ENCODE data around the gene NCS1. TPM values are rescaled to one million over a fixed set of nuclear protein-coding genes. Genes with fewer than 3 reads are reported as not detected.

The NCS1 gene
- total and polyA plus RNA-seq, 5 donors from 2014 or later = 0.22 TPM; not detected in 4

GRCh38 chr9:130191749-130192120, 19.5 kb downstream of the NCS1 start:
- Histone ChIP-seq H3K9me3 (ENCODE audit: control insufficient read depth in 2 of 2, low read length in 2 of 2) (no peaks in the 10 kb centered on the region), H3K4me1 (ENCODE audit: control insufficient read depth, insufficient read depth, low read length, poor library complexity, severe bottlenecking) (no peaks in the 10 kb centered on the region), H3K4me3 (ENCODE audit: low read depth, low read length) (no peak overlapping the region), H3K36me3 (ENCODE audit: control insufficient read depth, insufficient read depth, low read length) (no peaks in the 10 kb centered on the region), H3K27me3 (ENCODE audit: control insufficient read depth, insufficient read depth, low read length) (no peaks in the 10 kb centered on the region), H3K27ac (ENCODE audit: insufficient read depth, low read length, poor library complexity, severe bottlenecking) (no peak overlapping the region)
- ATAC-seq (ENCODE audit: low read depth in 2 of 2) = no peak
- no peaks in the 10 kb centered on the region for H3K27me3 Mint-ChIP-seq
- H3K4me3 Mint-ChIP-seq = no peak overlapping the region
- no peaks in the 10 kb centered on the region for H3K9me3 Mint-ChIP-seq
- no peaks in the 10 kb centered on the region for H3K4me1 Mint-ChIP-seq
- H3K27ac Mint-ChIP-seq = no peak overlapping the region
- DNase-seq = no peak
- no peaks in the 10 kb centered on the region for H3K36me3 Mint-ChIP-seq

- no peaks in the 10 kb centered on the region for H3K36me3 ChIP-seq (ENCODE audit: control insufficient read depth, insufficient read depth, low read length)
- H3K27me3 Mint-ChIP-seq = no peaks in the 10 kb centered on the region
- no peak for ATAC-seq (ENCODE audit: low read depth in 2 of 2)
- peaks cover 0 to 2% (median 0%) of the 10 kb centered on the region in 4 donors for H3K4me1 Mint-ChIP-seq
- no peaks in the 10 kb centered on the region for H3K4me1 ChIP-seq (ENCODE audit: control insufficient read depth, insufficient read depth, low read length, poor library complexity, severe bottlenecking)
- no peaks in the 10 kb centered on the region for H3K9me3 Mint-ChIP-seq
- H3K4me3 Mint-ChIP-seq = no peak overlapping the region
- no peaks in the 10 kb centered on the region for H3K36me3 Mint-ChIP-seq
- no peak overlapping the region for H3K4me3 ChIP-seq (ENCODE audit: low read depth, low read length)
- H3K9me3 ChIP-seq (ENCODE audit: control insufficient read depth in 2 of 2, low read length in 2 of 2) = no peaks in the 10 kb centered on the region
- H3K27me3 ChIP-seq (ENCODE audit: control insufficient read depth, insufficient read depth, low read length) = no peaks in the 10 kb centered on the region
- no peak overlapping the region for H3K27ac Mint-ChIP-seq
- no peak for DNase-seq
- H3K27ac ChIP-seq (ENCODE audit: insufficient read depth, low read length, poor library complexity, severe bottlenecking) = no peak overlapping the region
These were observed 20.3 kb downstream of the NCS1 start for GRCh38 chr9:130192382-130192999.

- DNase-seq = no peak
- no peak overlapping the region for H3K4me3 Mint-ChIP-seq
These were observed 20.9 kb downstream of the NCS1 start for GRCh38 chr9:130193103-130193502.

GRCh38 chr9:130193531-130194377, 21.6 kb downstream of the NCS1 start:
- no peaks in the 10 kb centered on the region for H3K27me3 Mint-ChIP-seq
- peaks cover 0 to 2% (median 0%) of the 10 kb centered on the region in 4 donors for H3K4me1 Mint-ChIP-seq
- no peaks in the 10 kb centered on the region for H3K36me3 Mint-ChIP-seq
- H3K27me3 ChIP-seq (ENCODE audit: control insufficient read depth, insufficient read depth, low read length) = no peaks in the 10 kb centered on the region
- H3K9me3 Mint-ChIP-seq = no peaks in the 10 kb centered on the region
- no peak overlapping the region for H3K4me3 Mint-ChIP-seq
- H3K4me1 ChIP-seq (ENCODE audit: control insufficient read depth, insufficient read depth, low read length, poor library complexity, severe bottlenecking) = no peaks in the 10 kb centered on the region
- no peak overlapping the region for H3K27ac Mint-ChIP-seq
- H3K9me3 ChIP-seq (ENCODE audit: control insufficient read depth in 2 of 2, low read length in 2 of 2) = no peaks in the 10 kb centered on the region
- H3K4me3 ChIP-seq (ENCODE audit: low read depth, low read length) = no peak overlapping the region
- ATAC-seq (ENCODE audit: low read depth in 2 of 2) (no peak), DNase-seq (no peak)
- H3K27ac ChIP-seq (ENCODE audit: insufficient read depth, low read length, poor library complexity, severe bottlenecking) = no peak overlapping the region
- no peaks in the 10 kb centered on the region for H3K36me3 ChIP-seq (ENCODE audit: control insufficient read depth, insufficient read depth, low read length)

More at GRCh38 chr9:130193103-130193502, 20.9 kb downstream of the NCS1 start:
- peaks cover 0 to 2% (median 0%) of the 10 kb centered on the region in 4 donors for H3K4me1 Mint-ChIP-seq
- Histone ChIP-seq H3K27me3 (ENCODE audit: control insufficient read depth, insufficient read depth, low read length) (no peaks in the 10 kb centered on the region), H3K4me3 (ENCODE audit: low read depth, low read length) (no peak overlapping the region), H3K27ac (ENCODE audit: insufficient read depth, low read length, poor library complexity, severe bottlenecking) (no peak overlapping the region), H3K4me1 (ENCODE audit: control insufficient read depth, insufficient read depth, low read length, poor library complexity, severe bottlenecking) (no peaks in the 10 kb centered on the region), H3K36me3 (ENCODE audit: control insufficient read depth, insufficient read depth, low read length) (no peaks in the 10 kb centered on the region), H3K9me3 (ENCODE audit: control insufficient read depth in 2 of 2, low read length in 2 of 2) (no peaks in the 10 kb centered on the region)
- H3K36me3 Mint-ChIP-seq = no peaks in the 10 kb centered on the region
- H3K9me3 Mint-ChIP-seq = no peaks in the 10 kb centered on the region
- H3K27ac Mint-ChIP-seq = no peak overlapping the region
- no peaks in the 10 kb centered on the region for H3K27me3 Mint-ChIP-seq
- ATAC-seq (ENCODE audit: low read depth in 2 of 2) = no peak

- DNase-seq (no peak), ATAC-seq (ENCODE audit: low read depth in 2 of 2) (no peak)
- Mint-ChIP-seq H3K9me3 (no peaks in the 10 kb centered on the region), H3K27me3 (no peaks in the 10 kb centered on the region), H3K36me3 (no peaks in the 10 kb centered on the region), H3K4me1 (peaks cover 0 to 2% (median under 1%) of the 10 kb centered on the region in 4 donors), H3K4me3 (no peak overlapping the region), H3K27ac (no peak overlapping the region)
- Histone ChIP-seq H3K4me1 (ENCODE audit: control insufficient read depth, insufficient read depth, low read length, poor library complexity, severe bottlenecking) (no peaks in the 10 kb centered on the region), H3K4me3 (ENCODE audit: low read depth, low read length) (no peak overlapping the region), H3K27ac (ENCODE audit: insufficient read depth, low read length, poor library complexity, severe bottlenecking) (no peak overlapping the region), H3K27me3 (ENCODE audit: control insufficient read depth, insufficient read depth, low read length) (no peaks in the 10 kb centered on the region), H3K9me3 (ENCODE audit: control insufficient read depth in 2 of 2, low read length in 2 of 2) (no peaks in the 10 kb centered on the region), H3K36me3 (ENCODE audit: control insufficient read depth, insufficient read depth, low read length) (no peaks in the 10 kb centered on the region)
These were observed 22.3 kb downstream of the NCS1 start for GRCh38 chr9:130194378-130194932.

GRCh38 chr9:130195638-130196037, 23.4 kb downstream of the NCS1 start:
- H3K27me3 ChIP-seq (ENCODE audit: control insufficient read depth, insufficient read depth, low read length) = no peaks in the 10 kb centered on the region
- Mint-ChIP-seq H3K9me3 (no peaks in the 10 kb centered on the region), H3K27ac (no peak overlapping the region), H3K4me3 (no peak overlapping the region), H3K4me1 (peaks cover 0 to 4% (median under 1%) of the 10 kb centered on the region in 4 donors), H3K36me3 (no peaks in the 10 kb centered on the region), H3K27me3 (no peaks in the 10 kb centered on the region)
- ATAC-seq (ENCODE audit: low read depth in 2 of 2) = no peak
- DNase-seq = no peak
- H3K9me3 ChIP-seq (ENCODE audit: control insufficient read depth in 2 of 2, low read length in 2 of 2) = no peaks in the 10 kb centered on the region
- no peaks in the 10 kb centered on the region for H3K4me1 ChIP-seq (ENCODE audit: control insufficient read depth, insufficient read depth, low read length, poor library complexity, severe bottlenecking)
- H3K4me3 ChIP-seq (ENCODE audit: low read depth, low read length) = no peak overlapping the region
- no peaks in the 10 kb centered on the region for H3K36me3 ChIP-seq (ENCODE audit: control insufficient read depth, insufficient read depth, low read length)
- no peak overlapping the region for H3K27ac ChIP-seq (ENCODE audit: insufficient read depth, low read length, poor library complexity, severe bottlenecking)

- ATAC-seq (ENCODE audit: low read depth in 2 of 2) = no peak
- Mint-ChIP-seq H3K4me1 (peaks cover 0 to 4% (median under 1%) of the 10 kb centered on the region in 4 donors), H3K9me3 (no peaks in the 10 kb centered on the region), H3K27me3 (no peaks in the 10 kb centered on the region), H3K27ac (no peak overlapping the region), H3K36me3 (no peaks in the 10 kb centered on the region), H3K4me3 (no peak overlapping the region)
- Histone ChIP-seq H3K27ac (ENCODE audit: insufficient read depth, low read length, poor library complexity, severe bottlenecking) (no peak overlapping the region), H3K4me1 (ENCODE audit: control insufficient read depth, insufficient read depth, low read length, poor library complexity, severe bottlenecking) (no peaks in the 10 kb centered on the region), H3K36me3 (ENCODE audit: control insufficient read depth, insufficient read depth, low read length) (no peaks in the 10 kb centered on the region), H3K9me3 (ENCODE audit: control insufficient read depth in 2 of 2, low read length in 2 of 2) (no peaks in the 10 kb centered on the region), H3K27me3 (ENCODE audit: control insufficient read depth, insufficient read depth, low read length) (no peaks in the 10 kb centered on the region), H3K4me3 (ENCODE audit: low read depth, low read length) (no peak overlapping the region)
- no peak for DNase-seq
These were observed 24.4 kb downstream of the NCS1 start for GRCh38 chr9:130196643-130197042.
